Chondrocyte (in vitro differentiated cells): Measurements from ENCODE around the gene PTER. TPM values are rescaled to one million over a fixed set of nuclear protein-coding genes. Genes with fewer than 3 reads are reported as not detected.

Experiments used
- DNase-seq: peaks from one replicate; pipeline ENCODE4 v3.0.0; 2021; ENCODE audit warnings: mixed read lengths, low spot score
- H3K27ac Mint-ChIP-seq: one replicate; pipeline ENCODE4 v1.8.0; 2021; ENCODE audit warnings: mild to moderate bottlenecking, moderate library complexity, mixed read lengths; ENCODE audit not compliant: unreplicated experiment
- H3K27me3 Mint-ChIP-seq: 2 replicates; pipeline ENCODE4 v1.8.0; 2021; ENCODE audit warnings: low read depth, mixed read lengths
- H3K36me3 Mint-ChIP-seq: 2 replicates; pipeline ENCODE4 v1.8.0; 2021; ENCODE audit warnings: low read depth, mixed read lengths
- H3K4me1 Mint-ChIP-seq: 2 replicates; pipeline ENCODE4 v1.8.0; 2021; ENCODE audit warnings: low read depth, mild to moderate bottlenecking, mixed read lengths
- H3K4me3 Mint-ChIP-seq: one replicate; pipeline ENCODE4 v1.8.0; 2021; ENCODE audit warnings: mild to moderate bottlenecking, moderate library complexity, mixed read lengths; ENCODE audit not compliant: unreplicated experiment
- H3K9me3 Mint-ChIP-seq: 2 replicates; pipeline ENCODE4 v1.8.0; 2021; ENCODE audit warnings: low read depth, mixed read lengths
- CTCF ChIP-seq: fragments of 200-600 bp; sonication (generic); IDR thresholded peaks from 2 replicates; pipeline ENCODE4 v1.5.0; 2021; ENCODE audit warnings: antibody characterized with exemption, mild to moderate bottlenecking, moderate library complexity
- total RNA-seq: library from RNA; stranded (reverse); gene quantifications from 3 replicates; pipeline ENCODE4 v1.2.1, GENCODE V29; 2021

The PTER gene
- total RNA-seq, 1 donor from 2014 or later: 11.7 TPM

- Mint-ChIP-seq H3K4me3 (no peak overlapping the region), H3K4me1 (peaks cover 4% of the 10 kb centered on the region), H3K9me3 (no peaks in the 10 kb centered on the region), H3K27me3 (no peaks in the 10 kb centered on the region), H3K27ac (no peak overlapping the region), H3K36me3 (no peaks in the 10 kb centered on the region)
- DNase-seq: no peak
- TF ChIP-seq CTCF: no peak
These were observed 68.4 kb downstream of the PTER start for GRCh38 chr10:16505161-16505560.

- Mint-ChIP-seq H3K4me1 (peaks cover 8% of the 10 kb centered on the region), H3K9me3 (no peaks in the 10 kb centered on the region), H3K4me3 (peak overlapping the region; percentile 45), H3K27me3 (no peaks in the 10 kb centered on the region), H3K27ac (peak overlapping the region; percentile 13), H3K36me3 (no peaks in the 10 kb centered on the region)
- no peak for DNase-seq
- TF ChIP-seq CTCF: no peak
These were observed 73.2 kb downstream of the PTER start for GRCh38 chr10:16509996-16510395.

- Mint-ChIP-seq H3K27ac (no peak overlapping the region), H3K4me1 (peaks cover 8% of the 10 kb centered on the region)
- DNase-seq: no peak
These were observed 74.0 kb downstream of the PTER start for GRCh38 chr10:16510843-16511242.

GRCh38 chr10:16518822-16519221 is 82.0 kb downstream of the PTER start:
- peaks cover 16% of the 10 kb centered on the region for H3K4me1 Mint-ChIP-seq
- H3K4me3 Mint-ChIP-seq: no peak overlapping the region
- no peak for DNase-seq
- no peaks in the 10 kb centered on the region for H3K36me3 Mint-ChIP-seq
- H3K27me3 Mint-ChIP-seq: peaks cover 41% of the 10 kb centered on the region
- peak; percentile 68 for TF ChIP-seq CTCF
- no peaks in the 10 kb centered on the region for H3K9me3 Mint-ChIP-seq
- H3K27ac Mint-ChIP-seq: no peak overlapping the region

More at GRCh38 chr10:16510843-16511242, 74.0 kb downstream of the PTER start:
- Mint-ChIP-seq H3K9me3 (no peaks in the 10 kb centered on the region), H3K27me3 (no peaks in the 10 kb centered on the region), H3K36me3 (no peaks in the 10 kb centered on the region), H3K4me3 (no peak overlapping the region)
- no peak for TF ChIP-seq CTCF

- Mint-ChIP-seq H3K27ac (no peak overlapping the region), H3K9me3 (no peaks in the 10 kb centered on the region), H3K27me3 (peaks cover 46% of the 10 kb centered on the region), H3K36me3 (no peaks in the 10 kb centered on the region), H3K4me1 (peaks cover 16% of the 10 kb centered on the region), H3K4me3 (peak overlapping the region; percentile 57)
- no peak for DNase-seq
- no peak for TF ChIP-seq CTCF
These were observed 82.6 kb downstream of the PTER start for GRCh38 chr10:16519250-16519907.
